Neural crest cell (in vitro differentiated cells): ENCODE results near the gene KRABD2.
A peak's percentile ranks its signal among the peaks of the same experiment; 100 is the strongest.

Source experiments
- DNase-seq: peaks from one replicate; pipeline ENCODE4 v3.0.0; 2021; ENCODE audit warnings: low read depth, mixed read lengths, low spot score
- H3K27ac Mint-ChIP-seq: one replicate; pipeline ENCODE4 v1.8.0; 2021; ENCODE audit warnings: mild to moderate bottlenecking, mixed read lengths; ENCODE audit not compliant: unreplicated experiment
- H3K27me3 Mint-ChIP-seq: 2 replicates; pipeline ENCODE4 v1.8.0; 2021; ENCODE audit warnings: low read depth, mild to moderate bottlenecking, mixed read lengths
- H3K36me3 Mint-ChIP-seq: 2 replicates; pipeline ENCODE4 v1.8.0; 2021; ENCODE audit warnings: low read depth, mild to moderate bottlenecking, mixed read lengths
- H3K4me1 Mint-ChIP-seq: 2 replicates; pipeline ENCODE4 v1.8.0; 2021; ENCODE audit warnings: mixed read lengths
- H3K4me3 Mint-ChIP-seq: one replicate; pipeline ENCODE4 v1.8.0; 2021; ENCODE audit warnings: mild to moderate bottlenecking, mixed read lengths
- H3K9me3 Mint-ChIP-seq: 2 replicates; pipeline ENCODE4 v1.8.0; 2021; ENCODE audit warnings: mixed read lengths
- CTCF ChIP-seq: fragments of 200-600 bp; sonication (generic); conservative IDR thresholded peaks from 2 replicates; pipeline ENCODE4 v1.5.0; 2021; ENCODE audit warnings: antibody characterized with exemption, mild to moderate bottlenecking

KRABD2 gene

GRCh38 chr17:8392274-8392673, 15.8 kb upstream of the KRABD2 start:
- no peak for TF ChIP-seq CTCF
- H3K27me3 Mint-ChIP-seq: peaks cover 36% of the 10 kb centered on the region
- no peaks in the 10 kb centered on the region for H3K36me3 Mint-ChIP-seq
- H3K9me3 Mint-ChIP-seq: no peaks in the 10 kb centered on the region
- no peak overlapping the region for H3K4me3 Mint-ChIP-seq
- DNase-seq: no peak
- no peaks in the 10 kb centered on the region for H3K4me1 Mint-ChIP-seq
- no peak overlapping the region for H3K27ac Mint-ChIP-seq

DNA sequence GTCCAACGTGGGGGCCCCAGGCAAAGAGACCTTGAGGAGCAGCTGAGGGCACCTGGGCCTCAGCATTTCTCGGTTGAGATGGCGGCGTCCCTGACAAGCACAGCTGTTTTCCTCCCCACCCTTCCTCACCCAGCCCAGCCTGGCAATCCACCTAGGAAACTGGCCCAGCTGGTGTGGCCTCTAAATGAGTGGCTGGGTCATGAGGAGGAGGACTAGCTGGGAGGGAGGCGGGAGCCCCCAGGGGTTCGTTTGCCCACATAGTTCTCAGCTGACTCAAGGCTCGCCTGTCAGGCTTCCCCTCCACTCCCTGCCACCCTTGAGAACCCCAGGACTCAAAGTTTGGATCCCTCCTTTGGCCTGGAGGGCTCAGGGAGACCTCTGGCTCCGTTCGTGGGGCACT, 15.2 kb upstream of the KRABD2 start:
- peaks cover 1% of the 10 kb centered on the region for H3K4me1 Mint-ChIP-seq
- H3K36me3 Mint-ChIP-seq: no peaks in the 10 kb centered on the region
- no peak overlapping the region for H3K4me3 Mint-ChIP-seq
- H3K27ac Mint-ChIP-seq: no peak overlapping the region
- no peaks in the 10 kb centered on the region for H3K9me3 Mint-ChIP-seq
- no peak for DNase-seq
- TF ChIP-seq CTCF: no peak
- peaks cover 31% of the 10 kb centered on the region for H3K27me3 Mint-ChIP-seq

- no peak for DNase-seq
- H3K9me3 Mint-ChIP-seq: no peaks in the 10 kb centered on the region
- TF ChIP-seq CTCF: no peak
- H3K27ac Mint-ChIP-seq: no peak overlapping the region
- H3K27me3 Mint-ChIP-seq: no peaks in the 10 kb centered on the region
- no peak overlapping the region for H3K4me3 Mint-ChIP-seq
- H3K4me1 Mint-ChIP-seq: peaks cover 15% of the 10 kb centered on the region
- peaks cover under 1% of the 10 kb centered on the region for H3K36me3 Mint-ChIP-seq
Observed at GRCh38 chr17:8387914-8388651, 11.6 kb upstream of the KRABD2 start.

- Mint-ChIP-seq H3K27ac (no peak overlapping the region), H3K4me3 (peak overlapping the region; percentile 71)
- no peak for TF ChIP-seq CTCF
Observed at GRCh38 chr17:8386841-8387240, 10.3 kb upstream of the KRABD2 start.

DNA sequence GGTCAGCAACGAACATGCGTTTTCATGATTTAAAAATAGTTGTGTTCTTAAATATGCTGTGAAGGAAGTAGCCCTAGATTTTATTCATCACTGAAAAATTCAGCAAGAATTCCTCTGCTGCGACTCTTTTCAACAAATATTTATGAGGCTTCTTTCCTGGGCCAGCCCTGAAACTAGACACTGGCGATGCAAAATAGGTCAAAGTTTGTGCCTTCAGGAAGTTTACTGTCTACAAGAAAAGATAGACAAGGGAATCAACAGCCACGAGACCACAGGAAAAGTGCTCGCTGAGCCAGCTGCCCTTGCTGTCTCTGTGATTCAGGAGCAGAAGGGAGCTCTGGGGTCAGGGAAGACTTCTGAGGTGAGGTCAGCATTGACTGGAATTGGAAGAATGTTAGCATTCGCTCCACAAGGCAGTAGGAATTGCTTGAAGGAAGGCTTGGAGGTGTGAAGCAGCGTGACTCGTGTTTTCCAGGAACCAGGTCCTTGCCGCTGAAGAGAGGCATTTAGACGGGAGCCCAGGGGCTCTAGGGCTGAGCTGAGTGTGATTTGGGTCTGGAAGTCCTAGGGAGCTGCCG, 8.4 kb upstream of the KRABD2 start:
- Mint-ChIP-seq H3K4me1 (peaks cover 41% of the 10 kb centered on the region), H3K36me3 (peaks cover 14% of the 10 kb centered on the region), H3K27me3 (no peaks in the 10 kb centered on the region), H3K27ac (no peak overlapping the region), H3K9me3 (no peaks in the 10 kb centered on the region), H3K4me3 (peak overlapping the region; percentile 100)
- TF ChIP-seq CTCF: no peak
- no peak for DNase-seq

More at GRCh38 chr17:8386841-8387240, 10.3 kb upstream of the KRABD2 start:
- H3K9me3 Mint-ChIP-seq: no peaks in the 10 kb centered on the region
- peaks cover 7% of the 10 kb centered on the region for H3K36me3 Mint-ChIP-seq
- DNase-seq: no peak
- no peaks in the 10 kb centered on the region for H3K27me3 Mint-ChIP-seq
- peaks cover 26% of the 10 kb centered on the region for H3K4me1 Mint-ChIP-seq
